ENCODE measurements around the gene SNTG2.

- TF ChIP-seq POLR2AphosphoS5 (IDR thresholded peaks at IDR 0.05; ENCODE audit: insufficient read depth, low read depth, low read length) (no peak), CTCF (IDR thresholded peaks at IDR 0.05; ENCODE audit: extremely low read depth in 1 of 2, insufficient read depth in 1 of 2, low read depth in 1 of 2, low read length in 2 of 2) (no peak), EZH2 (IDR thresholded peaks at IDR 0.05; ENCODE audit: borderline replicate concordance, low read depth, low read length, severe bottlenecking) (no peak), POLR2A (IDR thresholded peaks at IDR 0.05; ENCODE audit: low read depth, low read length) (no peak), MAX (IDR thresholded peaks at IDR 0.05; ENCODE audit: insufficient read depth, insufficient read length) (no peak), FOS (IDR thresholded peaks at IDR 0.05; ENCODE audit: borderline replicate concordance, insufficient read depth, low read length) (no peak)
Observed at GRCh38 chr2:1249897-1250687, 299.4 kb downstream of the SNTG2 start.
